Liver (tissue), 9 donors: ENCODE measurements around the gene JAKMIP1. TPM values are rescaled to one million over a fixed set of nuclear protein-coding genes. Genes with fewer than 3 reads are reported as not detected.

Experiments
- DNase-seq: peaks from one replicate; pipeline ENCODE4 v3.0.0-alpha.2; 2017; ENCODE audit warnings: low spot score
- H3K27ac ChIP-seq, 2 donors: one replicate each; pipeline ENCODE4 v1.7.0; 2013; ENCODE audit warnings: inconsistent platforms in 2 of 2, low read length in 2 of 2, control low read depth in 1 of 2, low read depth in 1 of 2, mild to moderate bottlenecking in 1 of 2
- H3K27me3 ChIP-seq, 4 donors: one replicate each; pipeline versions ENCODE4 v1.6.1 to v1.7.0; 2013; ENCODE audit warnings: low read length in 3 of 4, inconsistent platforms in 1 of 4, mild to moderate bottlenecking in 1 of 4, moderate library complexity in 1 of 4; ENCODE audit not compliant: control insufficient read depth in 4 of 4, insufficient read depth in 4 of 4
- H3K36me3 ChIP-seq, 4 donors: one replicate each; pipeline versions ENCODE4 v1.6.1 to v1.7.0; 2013; ENCODE audit warnings: low read length in 3 of 4, mild to moderate bottlenecking in 3 of 4, low read depth in 1 of 4, moderate library complexity in 1 of 4; ENCODE audit not compliant: control insufficient read depth in 4 of 4, insufficient read depth in 3 of 4
- H3K4me1 ChIP-seq, 4 donors: one replicate each; pipeline versions ENCODE4 v1.6.1 to v1.7.0; 2013; ENCODE audit warnings: low read length in 3 of 4, mild to moderate bottlenecking in 3 of 4, moderate library complexity in 1 of 4; ENCODE audit not compliant: control insufficient read depth in 4 of 4, insufficient read depth in 4 of 4
- H3K4me3 ChIP-seq, 3 donors: one replicate each; pipeline versions ENCODE4 v1.6.1 to v1.7.0; 2013; ENCODE audit warnings: low read length in 3 of 3, control low read depth in 1 of 3, low read depth in 1 of 3, mild to moderate bottlenecking in 1 of 3
- H3K9ac ChIP-seq, 2 donors: one replicate each; pipeline ENCODE4 v1.7.0; 2013; ENCODE audit warnings: low read length in 2 of 2, mild to moderate bottlenecking in 2 of 2, moderate library complexity in 2 of 2, control low read depth in 1 of 2, low read depth in 1 of 2
- H3K9me3 ChIP-seq, 4 donors: one replicate each; pipeline versions ENCODE4 v1.6.1 to v1.7.0; 2013; ENCODE audit warnings: low read length in 3 of 4; ENCODE audit not compliant: control insufficient read depth in 4 of 4
- EGR1 ChIP-seq, 2 donors: IDR thresholded peaks; 2 replicates each; pipeline ENCODE4 v1.6.1; 2016 to 2018; ENCODE audit warnings: antibody characterized with exemption in 2 of 2, low read depth in 2 of 2
- FOXA1 ChIP-seq: IDR thresholded peaks from 2 replicates; pipeline ENCODE4 v1.6.1; 2016; ENCODE audit warnings: antibody characterized with exemption
- FOXA2 ChIP-seq: IDR thresholded peaks from 2 replicates; pipeline ENCODE4 v1.6.1; 2016; ENCODE audit warnings: antibody characterized with exemption
- GABPA ChIP-seq, 2 donors: IDR thresholded peaks in 1 of 2; conservative IDR thresholded peaks in 1 of 2; 2 replicates each; pipeline ENCODE4 v1.6.1; 2016; ENCODE audit warnings: antibody characterized with exemption in 2 of 2, mild to moderate bottlenecking in 1 of 2, moderate library complexity in 1 of 2
- HNF4A ChIP-seq, 2 donors: conservative IDR thresholded peaks; 2 replicates each; pipeline ENCODE4 v1.6.1; 2016; ENCODE audit warnings: antibody characterized with exemption in 2 of 2, mild to moderate bottlenecking in 2 of 2
- HNF4G ChIP-seq: IDR thresholded peaks from 2 replicates; pipeline ENCODE4 v1.6.1; 2016; ENCODE audit warnings: antibody characterized with exemption
- JUND ChIP-seq, 2 donors: IDR thresholded peaks; 2 replicates each; pipeline ENCODE4 v1.6.1; 2016; ENCODE audit warnings: antibody characterized with exemption in 2 of 2
- NR2F2 ChIP-seq: IDR thresholded peaks from 2 replicates; pipeline ENCODE4 v1.6.1; 2016; ENCODE audit warnings: antibody characterized with exemption
- RAD21 ChIP-seq, 2 donors: IDR thresholded peaks; 2 replicates each; pipeline ENCODE4 v1.6.1; 2016; ENCODE audit warnings: antibody characterized with exemption in 2 of 2, mild to moderate bottlenecking in 2 of 2
- RXRA ChIP-seq, 2 donors: IDR thresholded peaks; 2 replicates each; pipeline ENCODE4 v1.6.1; 2017 to 2018; ENCODE audit warnings: antibody characterized with exemption in 2 of 2, mild to moderate bottlenecking in 1 of 2
- SP1 ChIP-seq: IDR thresholded peaks from 2 replicates; pipeline ENCODE4 v1.6.1; 2018; ENCODE audit warnings: antibody characterized with exemption, mild to moderate bottlenecking
- TAF1 ChIP-seq: conservative IDR thresholded peaks from 2 replicates; pipeline ENCODE4 v1.6.1; 2016; ENCODE audit warnings: antibody characterized with exemption, mild to moderate bottlenecking
- YY1 ChIP-seq: IDR thresholded peaks from 2 replicates; pipeline ENCODE4 v1.6.1; 2016; ENCODE audit warnings: antibody characterized with exemption, mild to moderate bottlenecking
- WGBS: extraction: QIAGEN DNeasy Blood & Tissue Kit; methylation state at CpG from one replicate; pipeline ENCODE4 v1.1.7; 2013; 5-methylcytosine and 5-hydroxymethylcytosine counted together
- polyA plus RNA-seq, 2 donors: library from polyadenylated mRNA; stranded (reverse) in 1 of 2; unstranded in 1 of 2; fragments of 200-250 nt in 1 of 2; fragments of >200 nt in 1 of 2; fragmentation: Nextera tagmentation in 1 of 2; extraction: Ambion mirVana in 1 of 2; gene quantifications; one replicate each; pipeline versions ENCODE4 v1.2.1 to v1.2.3, GENCODE V29; 2013 to 2015
- total RNA-seq, 2 donors: library from RNA; depleted of rRNA; stranded (reverse); fragments of >200 nt; gene quantifications; one replicate each; pipeline ENCODE4 v1.2.3, GENCODE V29; 2014
- TF ChIP-seq, protein P1 (sequence below): fragments of 150-350 bp; IDR thresholded peaks from 2 replicates; pipeline ENCODE4 v1.5.1; 2017; ENCODE audit warnings: improper control_type of control experiment, low read depth, low read length; ENCODE audit not compliant: missing input control
- TF ChIP-seq, protein P2 (sequence below): IDR thresholded peaks from 2 replicates; pipeline ENCODE4 v1.6.1; 2016; ENCODE audit warnings: antibody characterized with exemption
- TF ChIP-seq, protein P3 (sequence below): IDR thresholded peaks from 2 replicates; pipeline ENCODE4 v1.6.1; 2016; ENCODE audit warnings: antibody characterized with exemption, mild to moderate bottlenecking
- TF ChIP-seq, protein P4 (sequence below): IDR thresholded peaks from 2 replicates; pipeline ENCODE4 v1.6.1; 2016; ENCODE audit warnings: antibody characterized with exemption
- TF ChIP-seq, protein P5 (sequence below): IDR thresholded peaks from 2 replicates; pipeline ENCODE4 v1.6.1; 2016; ENCODE audit warnings: antibody characterized with exemption
- donor health status: healthy.
- donor health status: healthy.
- donor health status: healthy.
- donor health status: healthy.
- donor health status: healthy.

The JAKMIP1 gene
- total and polyA plus RNA-seq, 4 donors, result 0.08 to 0.50 TPM; not detected in 2

DNA sequence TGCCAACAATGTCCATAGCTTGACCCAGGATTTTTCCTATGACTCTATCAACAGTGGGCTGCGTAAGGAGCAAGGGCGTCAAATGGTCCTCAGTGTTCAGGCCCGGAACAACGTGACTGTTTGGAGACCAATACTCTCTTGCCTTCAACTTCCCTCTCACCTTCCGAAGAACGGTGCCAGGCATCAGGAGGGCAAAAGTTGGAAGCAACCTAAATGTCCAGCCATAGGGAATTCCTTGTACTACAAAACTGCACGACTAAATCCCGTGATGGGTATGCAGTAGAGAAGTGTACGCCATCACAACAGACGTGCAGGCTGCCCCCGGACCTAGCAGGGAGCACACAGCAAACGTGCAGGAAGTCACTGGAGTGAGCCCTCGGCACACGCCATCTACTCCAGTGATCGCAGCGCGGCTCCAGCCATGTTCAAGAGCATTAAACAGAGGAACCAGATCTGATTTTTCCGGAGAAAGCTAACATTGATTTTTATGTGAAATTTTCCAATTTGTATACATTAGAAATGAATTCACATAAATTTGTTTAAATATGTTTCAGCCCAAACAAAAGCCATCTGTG is 79.0 kb downstream of the JAKMIP1 start:
- H3K9me3 ChIP-seq, result no peaks in the 10 kb centered on the region
- H3K36me3 ChIP-seq, result no peaks in the 10 kb centered on the region
- 88% methylated on average over 18 of the region's 18 CpGs for WGBS
- no peak overlapping the region for H3K4me3 ChIP-seq
- no peak for TF ChIP-seq NR2F2
- no peak for TF ChIP-seq HNF4A (conservative IDR thresholded peaks at IDR 0.05)
- no peak for TF ChIP-seq FOXA2
- TF ChIP-seq, protein P1, sequence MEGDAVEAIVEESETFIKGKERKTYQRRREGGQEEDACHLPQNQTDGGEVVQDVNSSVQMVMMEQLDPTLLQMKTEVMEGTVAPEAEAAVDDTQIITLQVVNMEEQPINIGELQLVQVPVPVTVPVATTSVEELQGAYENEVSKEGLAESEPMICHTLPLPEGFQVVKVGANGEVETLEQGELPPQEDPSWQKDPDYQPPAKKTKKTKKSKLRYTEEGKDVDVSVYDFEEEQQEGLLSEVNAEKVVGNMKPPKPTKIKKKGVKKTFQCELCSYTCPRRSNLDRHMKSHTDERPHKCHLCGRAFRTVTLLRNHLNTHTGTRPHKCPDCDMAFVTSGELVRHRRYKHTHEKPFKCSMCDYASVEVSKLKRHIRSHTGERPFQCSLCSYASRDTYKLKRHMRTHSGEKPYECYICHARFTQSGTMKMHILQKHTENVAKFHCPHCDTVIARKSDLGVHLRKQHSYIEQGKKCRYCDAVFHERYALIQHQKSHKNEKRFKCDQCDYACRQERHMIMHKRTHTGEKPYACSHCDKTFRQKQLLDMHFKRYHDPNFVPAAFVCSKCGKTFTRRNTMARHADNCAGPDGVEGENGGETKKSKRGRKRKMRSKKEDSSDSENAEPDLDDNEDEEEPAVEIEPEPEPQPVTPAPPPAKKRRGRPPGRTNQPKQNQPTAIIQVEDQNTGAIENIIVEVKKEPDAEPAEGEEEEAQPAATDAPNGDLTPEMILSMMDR, result no peak
- TF ChIP-seq, protein P2, sequence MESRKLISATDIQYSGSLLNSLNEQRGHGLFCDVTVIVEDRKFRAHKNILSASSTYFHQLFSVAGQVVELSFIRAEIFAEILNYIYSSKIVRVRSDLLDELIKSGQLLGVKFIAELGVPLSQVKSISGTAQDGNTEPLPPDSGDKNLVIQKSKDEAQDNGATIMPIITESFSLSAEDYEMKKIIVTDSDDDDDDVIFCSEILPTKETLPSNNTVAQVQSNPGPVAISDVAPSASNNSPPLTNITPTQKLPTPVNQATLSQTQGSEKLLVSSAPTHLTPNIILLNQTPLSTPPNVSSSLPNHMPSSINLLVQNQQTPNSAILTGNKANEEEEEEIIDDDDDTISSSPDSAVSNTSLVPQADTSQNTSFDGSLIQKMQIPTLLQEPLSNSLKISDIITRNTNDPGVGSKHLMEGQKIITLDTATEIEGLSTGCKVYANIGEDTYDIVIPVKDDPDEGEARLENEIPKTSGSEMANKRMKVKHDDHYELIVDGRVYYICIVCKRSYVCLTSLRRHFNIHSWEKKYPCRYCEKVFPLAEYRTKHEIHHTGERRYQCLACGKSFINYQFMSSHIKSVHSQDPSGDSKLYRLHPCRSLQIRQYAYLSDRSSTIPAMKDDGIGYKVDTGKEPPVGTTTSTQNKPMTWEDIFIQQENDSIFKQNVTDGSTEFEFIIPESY, result no peak
- H3K9ac ChIP-seq, result no peak overlapping the region
- no peak overlapping the region for H3K27ac ChIP-seq
- DNase-seq, result no peak
- H3K4me1 ChIP-seq, result no peaks in the 10 kb centered on the region
- no peaks in the 10 kb centered on the region for H3K27me3 ChIP-seq

DNA sequence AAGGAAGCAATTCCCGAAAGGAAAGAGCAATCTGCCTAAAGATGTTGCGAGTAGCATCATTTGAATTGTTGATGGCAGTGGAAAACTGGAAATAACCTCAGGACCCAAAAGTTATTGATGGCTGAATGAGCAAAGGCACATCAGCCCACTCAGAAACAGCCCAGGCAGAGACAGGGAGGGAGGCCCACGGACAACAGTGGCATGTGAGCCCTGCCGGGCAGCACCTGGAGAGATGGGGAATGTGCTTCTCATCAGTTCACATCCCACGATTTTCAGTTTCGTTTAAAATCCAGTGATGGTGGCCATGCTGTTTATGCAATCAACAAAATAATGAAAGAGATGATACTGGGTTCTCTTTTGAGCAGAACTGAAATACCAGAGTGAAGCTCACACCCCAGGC is 80.0 kb downstream of the JAKMIP1 start:
- 66% methylated on average over 6 of the region's 6 CpGs for WGBS
- DNase-seq, result no peak

More for the DNA sequence above, 80.0 kb downstream of the JAKMIP1 start:
- no peaks in the 10 kb centered on the region for H3K4me1 ChIP-seq
- H3K4me3 ChIP-seq, result no peak overlapping the region
- H3K9ac ChIP-seq, result no peak overlapping the region
- TF ChIP-seq SP1, result no peak
- TF ChIP-seq NR2F2, result no peak
- TF ChIP-seq EGR1 (IDR thresholded peaks at IDR 0.05; ENCODE audit: low read depth in 2 of 2), result no peak
- TF ChIP-seq, protein P3, sequence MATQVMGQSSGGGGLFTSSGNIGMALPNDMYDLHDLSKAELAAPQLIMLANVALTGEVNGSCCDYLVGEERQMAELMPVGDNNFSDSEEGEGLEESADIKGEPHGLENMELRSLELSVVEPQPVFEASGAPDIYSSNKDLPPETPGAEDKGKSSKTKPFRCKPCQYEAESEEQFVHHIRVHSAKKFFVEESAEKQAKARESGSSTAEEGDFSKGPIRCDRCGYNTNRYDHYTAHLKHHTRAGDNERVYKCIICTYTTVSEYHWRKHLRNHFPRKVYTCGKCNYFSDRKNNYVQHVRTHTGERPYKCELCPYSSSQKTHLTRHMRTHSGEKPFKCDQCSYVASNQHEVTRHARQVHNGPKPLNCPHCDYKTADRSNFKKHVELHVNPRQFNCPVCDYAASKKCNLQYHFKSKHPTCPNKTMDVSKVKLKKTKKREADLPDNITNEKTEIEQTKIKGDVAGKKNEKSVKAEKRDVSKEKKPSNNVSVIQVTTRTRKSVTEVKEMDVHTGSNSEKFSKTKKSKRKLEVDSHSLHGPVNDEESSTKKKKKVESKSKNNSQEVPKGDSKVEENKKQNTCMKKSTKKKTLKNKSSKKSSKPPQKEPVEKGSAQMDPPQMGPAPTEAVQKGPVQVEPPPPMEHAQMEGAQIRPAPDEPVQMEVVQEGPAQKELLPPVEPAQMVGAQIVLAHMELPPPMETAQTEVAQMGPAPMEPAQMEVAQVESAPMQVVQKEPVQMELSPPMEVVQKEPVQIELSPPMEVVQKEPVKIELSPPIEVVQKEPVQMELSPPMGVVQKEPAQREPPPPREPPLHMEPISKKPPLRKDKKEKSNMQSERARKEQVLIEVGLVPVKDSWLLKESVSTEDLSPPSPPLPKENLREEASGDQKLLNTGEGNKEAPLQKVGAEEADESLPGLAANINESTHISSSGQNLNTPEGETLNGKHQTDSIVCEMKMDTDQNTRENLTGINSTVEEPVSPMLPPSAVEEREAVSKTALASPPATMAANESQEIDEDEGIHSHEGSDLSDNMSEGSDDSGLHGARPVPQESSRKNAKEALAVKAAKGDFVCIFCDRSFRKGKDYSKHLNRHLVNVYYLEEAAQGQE, result no peak
- TF ChIP-seq, protein P1, result no peak
- TF ChIP-seq, protein P4, sequence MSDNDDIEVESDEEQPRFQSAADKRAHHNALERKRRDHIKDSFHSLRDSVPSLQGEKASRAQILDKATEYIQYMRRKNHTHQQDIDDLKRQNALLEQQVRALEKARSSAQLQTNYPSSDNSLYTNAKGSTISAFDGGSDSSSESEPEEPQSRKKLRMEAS, result no peak
- no peak for TF ChIP-seq FOXA2
- TF ChIP-seq, protein P2, result no peak
- TF ChIP-seq HNF4G, result no peak
- no peak for TF ChIP-seq YY1
- TF ChIP-seq FOXA1, result no peak
- TF ChIP-seq JUND (IDR thresholded peaks at IDR 0.05), result no peak
- no peak for TF ChIP-seq TAF1
- TF ChIP-seq, protein P5, sequence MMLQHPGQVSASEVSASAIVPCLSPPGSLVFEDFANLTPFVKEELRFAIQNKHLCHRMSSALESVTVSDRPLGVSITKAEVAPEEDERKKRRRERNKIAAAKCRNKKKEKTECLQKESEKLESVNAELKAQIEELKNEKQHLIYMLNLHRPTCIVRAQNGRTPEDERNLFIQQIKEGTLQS, result no peak
- TF ChIP-seq RXRA (IDR thresholded peaks at IDR 0.05), result no peak
- no peak for TF ChIP-seq RAD21 (IDR thresholded peaks at IDR 0.05)
- TF ChIP-seq GABPA (IDR thresholded peaks at IDR 0.05 in 1 of 2, conservative IDR thresholded peaks at IDR 0.05 in 1 of 2), result no peak
- no peak for TF ChIP-seq HNF4A (conservative IDR thresholded peaks at IDR 0.05)
- H3K9me3 ChIP-seq, result no peaks in the 10 kb centered on the region
- no peaks in the 10 kb centered on the region for H3K27me3 ChIP-seq
- no peak overlapping the region for H3K27ac ChIP-seq
- no peaks in the 10 kb centered on the region for H3K36me3 ChIP-seq
